GM18858 (cell line): ENCODE data around the gene ICE2.
"Not testable (repeated sequence)": the region's sequence is repeated elsewhere in the genome, so short reads cannot be mapped to it uniquely, and the experiment has no call there.

ENCODE experiments used
- ATAC-seq: cut with Tn5 transposase; IDR thresholded peaks from one replicate; pipeline ENCODE4 v1.9.1; 2021; ENCODE audit not compliant: unreplicated experiment

The ICE2 gene

GRCh38 chr15:60448668-60449360, 30.1 kb downstream of the ICE2 start:
- ATAC-seq, result no peak

DNA sequence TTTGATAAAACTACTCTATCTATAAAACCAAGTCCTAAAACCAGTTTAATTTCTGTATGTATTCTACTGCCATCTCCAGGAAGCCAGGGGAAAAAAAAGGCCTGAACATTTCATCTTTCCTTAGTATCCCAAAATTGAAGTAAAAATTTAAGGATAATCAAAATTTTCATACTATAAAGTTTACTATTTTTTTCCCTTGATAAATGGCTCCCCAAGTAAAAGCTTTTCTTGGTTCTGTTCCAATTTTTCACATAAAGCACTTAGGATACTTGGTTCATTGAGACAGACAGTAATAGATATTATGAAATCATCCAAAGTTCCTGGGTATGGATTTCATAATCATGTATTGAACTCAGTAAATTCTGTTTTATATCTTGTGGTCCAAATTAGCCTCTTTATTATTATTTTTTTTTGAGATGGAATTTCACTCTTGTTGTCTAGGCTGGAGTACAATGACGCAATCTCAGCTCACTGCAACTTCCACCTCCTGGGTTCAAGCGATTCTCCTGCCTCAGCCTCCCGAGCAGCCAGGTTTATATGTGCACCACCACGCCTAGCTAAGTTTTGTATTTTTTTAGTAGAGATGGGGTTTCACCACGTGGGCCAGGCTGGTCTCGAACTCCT, 34.5 kb downstream of the ICE2 start:
- no peak for ATAC-seq

- no peak for ATAC-seq
Measured at GRCh38 chr15:60442763-60443162, 36.2 kb downstream of the ICE2 start.

DNA sequence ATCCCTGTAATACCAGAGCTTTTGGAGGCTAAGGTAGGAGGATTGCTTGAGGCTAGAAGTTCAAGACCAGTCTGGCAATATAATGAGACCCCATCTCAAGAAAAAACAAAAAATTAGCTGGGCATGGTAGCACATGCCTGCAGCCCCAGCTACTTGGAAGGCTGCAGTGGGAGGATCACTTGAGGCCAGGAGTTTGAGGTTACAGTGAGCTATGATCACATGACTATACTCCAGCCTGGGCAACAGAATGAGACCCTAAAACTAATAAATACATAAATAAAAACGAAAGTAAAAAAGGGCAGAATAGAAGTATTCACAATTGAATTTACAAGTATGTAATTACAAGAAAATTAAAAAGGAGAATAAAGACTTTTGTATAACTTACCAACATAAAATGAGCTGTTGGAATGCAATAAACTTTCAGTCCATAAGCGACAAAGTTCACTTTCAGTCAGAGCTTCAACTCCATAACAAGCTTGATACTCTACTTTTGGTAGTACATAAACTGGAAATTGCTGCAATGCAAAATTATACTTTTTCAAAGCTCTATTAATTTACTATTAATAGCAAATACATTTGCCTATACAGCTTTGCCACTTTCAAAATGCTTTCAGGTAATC, 36.8 kb downstream of the ICE2 start:
- ATAC-seq, result no peak

DNA sequence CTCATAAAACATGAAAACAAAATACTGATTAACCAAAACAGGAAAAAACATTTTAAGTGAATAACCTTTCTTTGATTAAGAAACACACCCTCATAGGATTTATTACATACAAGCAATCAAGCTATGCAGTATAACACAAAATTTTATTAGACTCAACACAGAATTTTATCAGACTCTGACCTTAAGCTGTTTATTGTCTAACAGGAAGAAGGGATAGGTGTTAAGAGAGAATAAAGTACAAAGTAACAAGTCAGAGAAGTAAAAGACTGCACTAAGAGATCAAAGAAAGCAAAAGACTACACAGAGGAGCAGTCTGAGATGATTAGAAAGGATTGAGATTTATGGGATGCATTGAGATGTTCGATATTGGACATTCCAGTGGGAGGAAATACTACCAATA, 37.6 kb downstream of the ICE2 start:
- ATAC-seq, result no peak

GRCh38 chr15:60438646-60439045, 40.3 kb downstream of the ICE2 start:
- ATAC-seq, result no peak

DNA sequence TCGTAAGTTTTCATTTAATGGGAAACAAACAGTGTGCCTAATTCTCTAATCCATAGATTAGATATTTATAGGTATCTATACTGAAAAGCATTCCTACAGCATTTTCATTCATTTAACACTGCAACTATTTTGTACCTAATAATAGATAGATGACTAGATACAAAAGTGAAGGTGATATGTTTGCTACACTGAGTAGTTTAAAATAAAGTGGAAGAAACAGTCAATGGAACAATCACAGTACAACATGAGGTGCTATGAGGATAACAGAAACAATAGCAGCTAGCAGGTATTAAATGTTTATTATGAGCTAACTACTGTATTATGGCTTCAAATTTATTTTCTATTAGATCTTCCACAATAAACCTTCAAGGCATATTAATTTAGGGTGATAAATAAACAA, 50.0 kb downstream of the ICE2 start:
- ATAC-seq, result no peak

- no peak for ATAC-seq
Measured at GRCh38 chr15:60426870-60427508, 52.0 kb downstream of the ICE2 start.

GRCh38 chr15:60425461-60425860, 53.5 kb downstream of the ICE2 start:
- no peak for ATAC-seq

DNA sequence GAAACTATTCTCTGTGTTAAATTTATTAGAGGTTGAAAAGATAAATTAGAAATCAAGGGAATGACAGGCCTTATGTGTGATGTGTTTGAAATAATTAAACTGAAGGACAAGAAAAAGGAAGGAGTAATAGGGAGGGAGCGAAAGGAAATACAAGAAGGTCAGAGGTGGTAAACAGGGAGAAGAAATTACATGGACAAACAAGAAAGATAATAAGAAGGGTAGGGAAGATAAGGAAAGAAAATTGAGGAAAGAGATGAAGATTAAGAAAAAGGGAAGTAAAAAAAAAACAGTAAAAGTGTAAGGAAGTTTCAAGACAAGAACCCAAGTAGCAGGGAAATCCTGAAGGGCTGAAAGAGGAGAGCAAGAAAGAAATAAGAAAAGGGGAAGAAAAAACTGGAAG, 54.9 kb downstream of the ICE2 start:
- no peak for ATAC-seq

GRCh38 chr15:60423537-60423936, 55.4 kb downstream of the ICE2 start:
- ATAC-seq, result no peak

GRCh38 chr15:60421544-60421943, 57.4 kb downstream of the ICE2 start:
- ATAC-seq, result no peak

DNA sequence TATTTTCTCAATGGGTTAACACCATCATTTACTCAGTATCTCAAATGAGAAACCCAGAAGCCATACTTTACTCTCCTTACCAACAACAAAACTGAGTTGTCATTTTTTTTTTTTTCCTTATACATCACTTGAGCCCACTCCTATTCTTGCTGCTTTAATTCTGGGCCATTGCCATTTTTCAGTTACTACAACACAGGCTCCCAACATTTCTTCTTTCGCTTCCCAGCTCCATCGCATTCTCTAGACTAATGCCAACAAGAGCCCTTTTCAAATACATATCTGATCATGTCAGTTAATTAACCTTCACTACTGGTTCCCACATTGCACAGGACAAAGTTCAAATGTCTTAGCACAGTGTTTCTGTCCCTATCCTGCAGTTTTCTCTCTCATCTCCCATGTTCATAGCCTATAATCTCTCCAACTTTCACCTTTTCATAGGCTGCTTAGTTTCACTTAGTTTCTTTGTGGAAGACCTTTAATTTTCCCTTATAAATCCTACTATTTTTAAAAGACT, 58.7 kb downstream of the ICE2 start:
- ATAC-seq, result no peak

GRCh38 chr15:60419753-60420152, 59.2 kb downstream of the ICE2 start:
- ATAC-seq, result no peak

DNA sequence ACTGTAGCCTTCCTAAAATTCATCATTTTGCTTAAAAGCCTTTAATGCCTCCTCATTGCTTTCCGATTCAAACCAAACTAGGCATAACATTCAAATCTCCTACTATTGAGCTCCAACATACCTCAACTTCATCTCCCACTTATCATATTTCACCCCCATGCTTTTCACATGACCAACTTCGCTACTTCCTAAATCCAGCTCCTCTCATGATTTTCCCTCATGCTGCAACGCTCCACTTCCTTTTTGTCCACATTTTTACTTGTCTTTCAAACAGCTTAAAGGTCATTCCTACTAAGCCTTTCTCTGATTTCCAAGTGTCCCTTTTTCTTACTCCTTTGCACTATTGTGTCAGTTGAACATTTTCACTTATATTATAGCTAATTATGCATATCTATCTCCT, 60.8 kb downstream of the ICE2 start:
- ATAC-seq, result no peak

DNA sequence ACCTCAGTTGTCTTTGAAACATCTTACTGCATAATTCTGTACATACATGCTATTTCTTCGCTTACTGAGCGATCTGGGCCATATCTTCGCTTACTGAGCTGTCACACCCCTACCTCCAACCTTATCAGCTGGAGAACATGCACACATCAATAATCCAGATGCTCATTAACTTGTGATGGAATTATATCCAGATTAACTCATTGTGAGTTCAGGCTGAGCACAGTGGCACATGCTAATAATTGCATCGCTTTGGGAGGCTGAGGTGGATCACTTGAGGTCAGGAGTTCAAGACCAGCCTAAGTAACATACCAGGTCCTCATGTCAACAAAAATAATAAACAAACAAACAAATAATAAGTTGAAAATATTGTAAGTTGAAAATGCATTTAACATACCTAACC, 61.8 kb downstream of the ICE2 start:
- no peak for ATAC-seq

- no peak for ATAC-seq
Measured at GRCh38 chr15:60416484-60416883, 62.5 kb downstream of the ICE2 start.

DNA sequence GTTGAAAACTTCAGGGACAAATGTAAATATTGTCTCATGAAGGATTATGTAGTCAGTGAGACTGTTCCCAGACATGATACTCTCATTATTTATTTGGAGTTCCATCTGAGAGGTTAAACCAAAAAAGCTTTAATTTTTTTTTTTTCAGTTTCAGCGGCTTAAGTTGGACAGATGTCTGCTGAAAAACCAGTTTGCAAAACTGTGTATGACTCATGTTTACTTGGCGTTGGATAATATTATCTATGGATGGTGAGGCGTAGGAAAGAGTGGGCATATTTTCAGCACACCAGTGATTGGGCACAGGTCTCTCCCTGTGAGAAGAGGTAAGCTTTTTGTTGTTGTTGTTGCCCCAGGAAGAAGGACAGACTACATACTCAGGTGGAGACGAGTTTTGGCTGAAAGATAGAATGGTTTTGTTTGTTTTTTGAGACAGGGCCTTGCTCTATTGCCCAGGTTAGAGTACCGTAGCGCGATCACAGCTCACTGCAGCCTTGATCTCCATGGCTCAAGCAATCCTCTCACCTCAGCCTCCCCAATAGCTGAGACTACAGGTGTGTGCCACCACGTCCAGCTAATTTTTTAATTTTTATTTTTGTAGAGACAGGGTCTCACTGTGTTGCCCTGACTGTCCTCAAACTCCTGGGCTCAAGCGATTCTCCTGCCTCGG, 64.8 kb downstream of the ICE2 start:
- ATAC-seq, result no peak

- no peak for ATAC-seq
Measured at GRCh38 chr15:60413231-60413824, 65.6 kb downstream of the ICE2 start.

DNA sequence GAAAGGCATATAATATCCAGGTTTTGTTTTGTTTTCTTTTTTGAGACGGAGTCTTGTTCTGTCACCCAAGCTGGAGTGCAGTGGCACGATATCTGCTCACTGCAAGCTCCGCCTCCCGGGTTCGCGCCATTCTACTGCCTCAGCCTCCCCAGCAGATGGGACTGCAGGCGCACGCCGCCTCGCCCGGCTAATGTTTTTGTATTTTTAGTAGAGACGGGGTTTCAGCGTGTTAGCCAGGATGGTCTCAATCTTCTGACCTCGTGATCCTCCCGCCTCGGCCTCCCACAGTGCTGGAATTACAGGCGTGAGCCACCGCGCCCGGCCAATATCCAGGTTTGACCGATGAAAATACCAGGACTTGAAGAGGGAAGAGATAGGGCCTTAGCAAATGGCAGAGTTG, 66.1 kb downstream of the ICE2 start:
- ATAC-seq, result not testable (repeated sequence)
